HFFc6 (cell line): ENCODE data around the gene PPP1R7. TPM values are rescaled to one million over a fixed set of nuclear protein-coding genes. Genes with fewer than 3 reads are reported as not detected.

Experiments
- DNase-seq: peaks from one replicate; pipeline ENCODE4 v3.0.0-alpha.2; 2018
- H3K27ac Mint-ChIP-seq: 2 replicates; pipeline ENCODE4 v1.8.0; 2020; ENCODE audit warnings: mild to moderate bottlenecking, mixed read lengths
- H3K27me3 Mint-ChIP-seq: 2 replicates; pipeline ENCODE4 v1.8.0; 2021; ENCODE audit warnings: mild to moderate bottlenecking, moderate library complexity, mixed read lengths; ENCODE audit not compliant: insufficient read depth
- H3K36me3 Mint-ChIP-seq: 2 replicates; pipeline ENCODE4 v1.8.0; 2021; ENCODE audit warnings: low read depth, mixed read lengths
- H3K4me1 Mint-ChIP-seq: 2 replicates; pipeline ENCODE4 v1.8.0; 2020; ENCODE audit warnings: low read depth, mixed read lengths
- H3K4me3 Mint-ChIP-seq: 2 replicates; pipeline ENCODE4 v1.8.0; 2020; ENCODE audit warnings: mild to moderate bottlenecking, moderate library complexity, mixed read lengths
- H3K9me3 Mint-ChIP-seq: 2 replicates; pipeline ENCODE4 v1.8.0; 2020; ENCODE audit warnings: mild to moderate bottlenecking, mixed read lengths
- CTCF ChIP-seq: fragments of 200-600 bp; sonication (generic); IDR thresholded peaks from 2 replicates; pipeline ENCODE4 v1.5.0; 2021; ENCODE audit warnings: antibody characterized with exemption, mild to moderate bottlenecking
- total RNA-seq, 6 experiments: library from RNA; stranded (reverse); fragmentation: NEBNext Ultra II Directional; extraction: Animal tissue kit (Norgen Biotek cat#: 25700); gene quantifications; 2 replicates in 1 of 6; 3 replicates in 5 of 6; pipeline ENCODE4 v1.2.3, GENCODE V29; 2021

Gene PPP1R7
- total RNA-seq, 6 experiments from 2014 or later, result 90.6 to 117 (median 103) TPM

- H3K27me3 Mint-ChIP-seq, result no peaks in the 10 kb centered on the region; the same call in 1 of the 2 replicates
- H3K36me3 Mint-ChIP-seq, result peaks cover 6% of the 10 kb centered on the region; the same call in 1 of the 2 replicates
- no peak overlapping the region for H3K4me3 Mint-ChIP-seq
- no peak for DNase-seq
- H3K27ac Mint-ChIP-seq, result no peak overlapping the region
- no peaks in the 10 kb centered on the region; the same call in 1 of the 2 replicates for H3K4me1 Mint-ChIP-seq
- no peaks in the 10 kb centered on the region for H3K9me3 Mint-ChIP-seq
- TF ChIP-seq CTCF, result no peak
These were observed 34.9 kb upstream of the PPP1R7 start for GRCh38 chr2:241115361-241115760.

- Mint-ChIP-seq H3K36me3 (peaks cover 22% of the 10 kb centered on the region), H3K9me3 (peaks cover 10% of the 10 kb centered on the region), H3K4me3 (no peak overlapping the region), H3K4me1 (peaks cover 6% of the 10 kb centered on the region; the same call in 1 of the 2 replicates), H3K27ac (no peak overlapping the region), H3K27me3 (no peaks in the 10 kb centered on the region; the same call in 1 of the 2 replicates)
- TF ChIP-seq CTCF, result no peak
- DNase-seq, result no peak
These were observed 33.4 kb upstream of the PPP1R7 start for GRCh38 chr2:241116606-241117560.

- no peak for DNase-seq
- Mint-ChIP-seq H3K4me3 (no peak overlapping the region), H3K27me3 (no peaks in the 10 kb centered on the region; the same call in 1 of the 2 replicates), H3K4me1 (peaks cover 6% of the 10 kb centered on the region; the same call in 1 of the 2 replicates), H3K36me3 (peaks cover 24% of the 10 kb centered on the region), H3K9me3 (peaks cover 10% of the 10 kb centered on the region), H3K27ac (no peak overlapping the region)
- no peak for TF ChIP-seq CTCF
These were observed 31.3 kb upstream of the PPP1R7 start for GRCh38 chr2:241118737-241119505.

GRCh38 chr2:241120440-241120839 lies 29.8 kb upstream of the PPP1R7 start:
- peaks cover 24% of the 10 kb centered on the region for H3K36me3 Mint-ChIP-seq
- TF ChIP-seq CTCF, result no peak
- peaks cover 10% of the 10 kb centered on the region for H3K9me3 Mint-ChIP-seq
- no peak overlapping the region for H3K27ac Mint-ChIP-seq
- H3K27me3 Mint-ChIP-seq, result no peaks in the 10 kb centered on the region; the same call in 1 of the 2 replicates
- peaks cover 6% of the 10 kb centered on the region; the same call in 1 of the 2 replicates for H3K4me1 Mint-ChIP-seq
- no peak overlapping the region for H3K4me3 Mint-ChIP-seq
- no peak for DNase-seq

- no peak overlapping the region for H3K27ac Mint-ChIP-seq
- no peak for TF ChIP-seq CTCF
- H3K4me1 Mint-ChIP-seq, result peaks cover 6% of the 10 kb centered on the region; the same call in 1 of the 2 replicates
- DNase-seq, result no peak
- H3K36me3 Mint-ChIP-seq, result peaks cover 24% of the 10 kb centered on the region
- H3K4me3 Mint-ChIP-seq, result no peak overlapping the region
- no peaks in the 10 kb centered on the region; the same call in 1 of the 2 replicates for H3K27me3 Mint-ChIP-seq
- peaks cover 10% of the 10 kb centered on the region for H3K9me3 Mint-ChIP-seq
These were observed 29.3 kb upstream of the PPP1R7 start for GRCh38 chr2:241121008-241121407.
